K562 (cell line): Measurements from ENCODE around the gene NCBP2. TPM values are rescaled to one million over a fixed set of nuclear protein-coding genes. Genes with fewer than 3 reads are reported as not detected.

Source experiments
- BACH1 ChIP-seq: fragments of 200-800 bp; sonication (Bioruptor generic); IDR thresholded peaks from 2 replicates; pipeline ENCODE4 v1.6.1; 2016; ENCODE audit warnings: missing genetic modification characterization, missing compliant biosample characterization
- BRD9 ChIP-seq: fragments of 450-650 bp; IDR thresholded peaks from 2 replicates; pipeline ENCODE4 v1.6.1; 2018; ENCODE audit warnings: low read depth; ENCODE audit not compliant: partially characterized antibody
- CREB3L1 ChIP-seq: fragments of 450-650 bp; IDR thresholded peaks from 2 replicates; pipeline ENCODE4 v1.6.1; 2014; ENCODE audit warnings: low read depth, mild to moderate bottlenecking, moderate library complexity, borderline replicate concordance
- CSDE1 ChIP-seq, 2 experiments: fragments of 450-650 bp; IDR thresholded peaks; 2 replicates each; pipeline ENCODE4 v1.6.1; 2016; ENCODE audit warnings: mild to moderate bottlenecking in 1 of 2
- DACH1 ChIP-seq: fragments of 450-650 bp; IDR thresholded peaks from 2 replicates; pipeline ENCODE4 v1.6.1; 2018; ENCODE audit not compliant: partially characterized antibody
- E2F1 ChIP-seq: sonication (generic); formaldehyde crosslinking; IDR thresholded peaks from 2 replicates; pipeline ENCODE4 v1.8.1; 2023; ENCODE audit warnings: mild to moderate bottlenecking, missing genetic modification reagents, moderate library complexity
- E2F4 ChIP-seq: sonication (generic); formaldehyde crosslinking; IDR thresholded peaks from 2 replicates; pipeline ENCODE4 v1.8.0; 2022; ENCODE audit warnings: mild to moderate bottlenecking, low read depth, missing genetic modification reagents
- FOXK1 ChIP-seq: sonication (generic); formaldehyde crosslinking; IDR thresholded peaks from 2 replicates; pipeline ENCODE4 v1.8.0; 2022; ENCODE audit warnings: missing genetic modification reagents, mild to moderate bottlenecking, borderline replicate concordance
- FOXP1 ChIP-seq: sonication (generic); formaldehyde crosslinking; IDR thresholded peaks from 2 replicates; pipeline ENCODE4 v1.8.0; 2022; ENCODE audit warnings: mild to moderate bottlenecking, missing genetic modification reagents
- HMBOX1 ChIP-seq: sonication (generic); IDR thresholded peaks from 2 replicates; pipeline ENCODE4 v1.6.1; 2016
- MAZ ChIP-seq, 2 experiments: fragments of 450-650 bp in 1 of 2; sonication (generic) in 1 of 2; formaldehyde crosslinking; IDR thresholded peaks in 1 of 2; conservative IDR thresholded peaks in 1 of 2; 2 replicates each; pipeline versions ENCODE4 v1.4.0 to v1.5.0; 2020; ENCODE audit warnings: mild to moderate bottlenecking in 1 of 2, missing genetic modification reagents in 1 of 2
- MYNN ChIP-seq, 2 experiments: sonication (generic); formaldehyde crosslinking in 1 of 2; IDR thresholded peaks; 2 replicates each; pipeline versions ENCODE4 v1.5.0 to v1.6.1; 2016 to 2020; ENCODE audit warnings: antibody characterized with exemption in 1 of 2, missing genetic modification reagents in 1 of 2
- PRPF4 ChIP-seq: fragments of 200-400 bp; formaldehyde crosslinking; IDR thresholded peaks from one replicate; pipeline ENCODE4 v1.6.1; 2017; ENCODE audit warnings: low read length, low read depth, mild to moderate bottlenecking; ENCODE audit not compliant: insufficient read depth, poor library complexity, severe bottlenecking
- TBP ChIP-seq: optimal IDR thresholded peaks from 2 replicates; pipeline ENCODE3; 2011; ENCODE audit warnings: low read depth, low read length, improper control_type of control experiment
- ZNF785 ChIP-seq: fragments of 250-450 bp; sonication (Bioruptor Pico); IDR thresholded peaks from 2 replicates; pipeline ENCODE4 v1.4.0; 2020; ENCODE audit warnings: mild to moderate bottlenecking
- polyA plus RNA-seq, 8 experiments: library from polyadenylated mRNA; depleted of rRNA in 4 of 8; stranded (reverse) in 5 of 8; unstranded in 3 of 8; fragments of >200 nt; fragmentation: Nextera tagmentation in 2 of 8; fragmentation: Illumina TruSeq in 1 of 8; extraction: Ambion mirVana in 2 of 8; extraction: Trizol in 1 of 8; gene quantifications; 2 replicates each; pipeline versions ENCODE4 v1.2.1 to v1.2.3, GENCODE V29; 2011 to 2014; ENCODE audit warnings: inconsistent platforms in 1 of 8, missing spikeins in 1 of 8
- total RNA-seq, 7 experiments: library from RNA; depleted of rRNA in 6 of 7; stranded (reverse); fragments of >200 nt in 6 of 7; fragmentation: Illumina TruSeq in 2 of 7; extraction: Trizol in 2 of 7; gene quantifications; 2 replicates each; pipeline versions ENCODE4 v1.2.1 to v1.2.3, GENCODE V29; 2011 to 2021; ENCODE audit warnings: low replicate concordance in 1 of 7

NCBP2 gene
- total and polyA plus RNA-seq, 9 of the 15 experiments (the other 6 are each of a cell fraction or from before 2014, with no cell fraction given): 56.4 to 102 (median 82.3) TPM

GRCh38 chr3:196942226-196942914 is at the start of gene NCBP2 (continued):
- no peak for TF ChIP-seq HMBOX1
- TF ChIP-seq BRD9: peak; percentile 79
- no peak for TF ChIP-seq PRPF4
- no peak for TF ChIP-seq BACH1 (tag)
- peak; percentile 86 for TF ChIP-seq TBP
- TF ChIP-seq CSDE1 (IDR thresholded peaks at IDR 0.05): peak in 1 of 2 experiments; percentile 79; a peak in 1 of 4 replicates
- peak; percentile 52; the same call in 1 of the 2 replicates for TF ChIP-seq FOXK1
- TF ChIP-seq FOXP1: peak; percentile 96
- no peak for TF ChIP-seq ZNF785 (CRISPR knock-in tag)
- TF ChIP-seq DACH1: peak; percentile 30
- TF ChIP-seq E2F4: no peak; the same call in 1 of the 2 replicates
- TF ChIP-seq CREB3L1: peak; percentile 98
- TF ChIP-seq E2F1: 0 out of 2 replicates have a peak, but pooled peaks have one; percentile 52
- TF ChIP-seq MYNN (IDR thresholded peaks at IDR 0.05): no peak; the same call in 1 of the 2 replicates
- no peak for TF ChIP-seq MYNN (CRISPR knock-in tag; IDR thresholded peaks at IDR 0.05)
- peak; percentile 76 to 81 for TF ChIP-seq MAZ (CRISPR knock-in tag; conservative IDR thresholded peaks at IDR 0.05 in 1 of 2, IDR thresholded peaks at IDR 0.05 in 1 of 2)
- TF ChIP-seq, all 486 proteins: peak for 208
